H1 (cell line): ENCODE results near the gene ZDHHC11B.

ENCODE experiments used
- EP300 ChIP-seq, 2 experiments: IDR thresholded peaks; 1 replicate in 1 of 2; 2 replicates in 1 of 2; pipeline ENCODE4 v1.6.1; 2011 to 2012; ENCODE audit warnings: low read depth in 2 of 2, low read length in 2 of 2, mild to moderate bottlenecking in 2 of 2, borderline replicate concordance in 1 of 2, inconsistent platforms in 1 of 2, moderate library complexity in 1 of 2
- EZH2 ChIP-seq: fragments of 200-600 bp; sonication (generic); IDR thresholded peaks from 2 replicates; pipeline ENCODE4 v1.7.1; 2012; ENCODE audit warnings: low read depth, mild to moderate bottlenecking, moderate library complexity, low read length, inconsistent platforms; ENCODE audit not compliant: severe bottlenecking
- NANOG ChIP-seq: IDR thresholded peaks from 2 replicates; pipeline ENCODE4 v1.6.1; 2011; ENCODE audit warnings: low read length, low read depth, mild to moderate bottlenecking, inconsistent platforms; ENCODE audit not compliant: insufficient read depth, poor library complexity, severe bottlenecking
- POLR2A ChIP-seq, 2 experiments: IDR thresholded peaks; 1 replicate in 1 of 2; 2 replicates in 1 of 2; pipeline ENCODE4 v1.6.1; 2011; ENCODE audit warnings: low read depth in 2 of 2, low read length in 2 of 2, mild to moderate bottlenecking in 2 of 2; ENCODE audit errors: control extremely low read depth in 1 of 2
- POLR2AphosphoS5 ChIP-seq: IDR thresholded peaks from 2 replicates; pipeline ENCODE4 v1.6.1; 2011; ENCODE audit warnings: low read depth, low read length
- RAD21 ChIP-seq, 2 experiments: IDR thresholded peaks in 1 of 2; conservative IDR thresholded peaks in 1 of 2; 2 replicates each; pipeline ENCODE4 v1.6.1; 2011; ENCODE audit warnings: low read depth in 2 of 2, low read length in 2 of 2, improper control_type of control experiment in 1 of 2, inconsistent platforms in 1 of 2, mild to moderate bottlenecking in 1 of 2, moderate library complexity in 1 of 2
- RFX5 ChIP-seq: IDR thresholded peaks from 2 replicates; pipeline ENCODE4 v1.6.1; 2011; ENCODE audit warnings: low read depth, low read length, improper control_type of control experiment, borderline replicate concordance
- RXRA ChIP-seq: IDR thresholded peaks from 2 replicates; pipeline ENCODE4 v1.6.1; 2011; ENCODE audit warnings: low read depth, mild to moderate bottlenecking, low read length, moderate library complexity; ENCODE audit not compliant: insufficient read depth
- SIRT6 ChIP-seq: IDR thresholded peaks from one replicate; pipeline ENCODE4 v1.7.1; 2012; ENCODE audit warnings: low read length, inconsistent platforms
- SP2 ChIP-seq: IDR thresholded peaks from 2 replicates; pipeline ENCODE4 v1.6.1; 2012; ENCODE audit warnings: mild to moderate bottlenecking, low read length, inconsistent platforms
- TAF1 ChIP-seq: IDR thresholded peaks from 2 replicates; pipeline ENCODE4 v1.6.1; 2011; ENCODE audit warnings: mild to moderate bottlenecking, low read depth, low read length
- TEAD4 ChIP-seq: IDR thresholded peaks from 2 replicates; pipeline ENCODE4 v1.6.1; 2012; ENCODE audit warnings: low read depth, low read length, inconsistent platforms, mixed read lengths
- TF ChIP-seq, protein P1 (sequence below): IDR thresholded peaks from 2 replicates; pipeline ENCODE4 v1.6.1; 2011; ENCODE audit warnings: low read length, improper control_type of control experiment
- TF ChIP-seq, protein P2 (sequence below), 3 experiments: IDR thresholded peaks; 1 replicate in 2 of 3; 2 replicates in 1 of 3; pipeline versions ENCODE4 v1.5.1 to v1.6.1; 2011; ENCODE audit warnings: low read length in 3 of 3, mild to moderate bottlenecking in 3 of 3, inconsistent platforms in 2 of 3, low read depth in 1 of 3, moderate library complexity in 1 of 3; ENCODE audit not compliant: insufficient read depth in 1 of 3; ENCODE audit errors: control extremely low read depth in 1 of 3

DNA sequence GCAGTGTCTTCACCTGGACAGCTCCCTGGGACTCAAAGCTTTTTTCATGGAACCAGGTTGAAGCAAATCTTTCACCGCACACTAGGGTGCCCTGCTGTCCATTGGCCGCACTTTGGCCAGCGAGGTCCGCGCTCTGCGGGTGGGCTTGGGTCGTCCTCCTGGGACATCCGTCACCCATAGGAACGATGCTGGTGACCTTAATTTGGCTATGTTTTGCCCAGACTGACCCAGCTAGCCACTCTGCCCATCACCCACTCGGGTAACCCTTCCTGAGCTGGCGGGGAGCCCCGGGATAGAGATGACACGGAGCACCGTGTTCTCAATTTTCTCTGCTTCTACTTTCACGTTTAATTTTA is 25.9 kb downstream of the ZDHHC11B start:
- TF ChIP-seq, protein P1, sequence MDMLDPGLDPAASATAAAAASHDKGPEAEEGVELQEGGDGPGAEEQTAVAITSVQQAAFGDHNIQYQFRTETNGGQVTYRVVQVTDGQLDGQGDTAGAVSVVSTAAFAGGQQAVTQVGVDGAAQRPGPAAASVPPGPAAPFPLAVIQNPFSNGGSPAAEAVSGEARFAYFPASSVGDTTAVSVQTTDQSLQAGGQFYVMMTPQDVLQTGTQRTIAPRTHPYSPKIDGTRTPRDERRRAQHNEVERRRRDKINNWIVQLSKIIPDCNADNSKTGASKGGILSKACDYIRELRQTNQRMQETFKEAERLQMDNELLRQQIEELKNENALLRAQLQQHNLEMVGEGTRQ, result no peak
- TF ChIP-seq, protein P2, sequence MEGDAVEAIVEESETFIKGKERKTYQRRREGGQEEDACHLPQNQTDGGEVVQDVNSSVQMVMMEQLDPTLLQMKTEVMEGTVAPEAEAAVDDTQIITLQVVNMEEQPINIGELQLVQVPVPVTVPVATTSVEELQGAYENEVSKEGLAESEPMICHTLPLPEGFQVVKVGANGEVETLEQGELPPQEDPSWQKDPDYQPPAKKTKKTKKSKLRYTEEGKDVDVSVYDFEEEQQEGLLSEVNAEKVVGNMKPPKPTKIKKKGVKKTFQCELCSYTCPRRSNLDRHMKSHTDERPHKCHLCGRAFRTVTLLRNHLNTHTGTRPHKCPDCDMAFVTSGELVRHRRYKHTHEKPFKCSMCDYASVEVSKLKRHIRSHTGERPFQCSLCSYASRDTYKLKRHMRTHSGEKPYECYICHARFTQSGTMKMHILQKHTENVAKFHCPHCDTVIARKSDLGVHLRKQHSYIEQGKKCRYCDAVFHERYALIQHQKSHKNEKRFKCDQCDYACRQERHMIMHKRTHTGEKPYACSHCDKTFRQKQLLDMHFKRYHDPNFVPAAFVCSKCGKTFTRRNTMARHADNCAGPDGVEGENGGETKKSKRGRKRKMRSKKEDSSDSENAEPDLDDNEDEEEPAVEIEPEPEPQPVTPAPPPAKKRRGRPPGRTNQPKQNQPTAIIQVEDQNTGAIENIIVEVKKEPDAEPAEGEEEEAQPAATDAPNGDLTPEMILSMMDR (IDR thresholded peaks at IDR 0.05; ENCODE audit: control extremely low read depth in 1 of 3, insufficient read depth in 1 of 3, low read depth in 1 of 3, low read length in 3 of 3), result no peak
- TF ChIP-seq TAF1 (no peak), RFX5 (no peak), EZH2 (no peak), SP2 (no peak), RAD21 (IDR thresholded peaks at IDR 0.05 in 1 of 2, conservative IDR thresholded peaks at IDR 0.05 in 1 of 2; ENCODE audit: low read depth in 2 of 2, low read length in 2 of 2) (no peak), TEAD4 (no peak), SIRT6 (no peak), EP300 (IDR thresholded peaks at IDR 0.05; ENCODE audit: borderline replicate concordance in 1 of 2, low read depth in 2 of 2, low read length in 2 of 2) (no peak), NANOG (no peak), RXRA (no peak), POLR2A (IDR thresholded peaks at IDR 0.05; ENCODE audit: control extremely low read depth in 1 of 2, low read depth in 2 of 2, low read length in 2 of 2) (no peak), POLR2AphosphoS5 (no peak)
